Head of caudate nucleus (tissue), 42 donors: ENCODE measurements around the gene ANKRD22.
A peak's percentile ranks its signal among the peaks of the same experiment; 100 is the strongest.

Source experiments
- DNase-seq, 42 donors: peaks; one replicate each; pipeline versions ENCODE4 v3.0.0 to v3.0.0-alpha.2; 2020 to 2021; ENCODE audit warnings: mixed read lengths in 7 of 42
- intact Hi-C: fragments of 100-400 bp; cut with DNase I; formaldehyde crosslinking; loops from one replicate; pipeline ENCODE4 v1.15.0; 2022

The ANKRD22 gene

GRCh38 chr10:88810196-88810961, 41.3 kb downstream of the ANKRD22 start:
- intact Hi-C loops = no loop called here
- peak in 22 of 42 donors; percentile 9 to 64 (median 32) for DNase-seq

- no peak for DNase-seq
- intact Hi-C loops = no loop called here
These were observed 42.0 kb downstream of the ANKRD22 start for GRCh38 chr10:88809621-88810020.

- intact Hi-C loops = no loop called here
- no peak for DNase-seq
These were observed 45.7 kb downstream of the ANKRD22 start for GRCh38 chr10:88805924-88806323.

- DNase-seq = no peak
- intact Hi-C loops = no loop called here
These were observed 46.3 kb downstream of the ANKRD22 start for GRCh38 chr10:88805361-88805760.

GRCh38 chr10:88804083-88804812, 47.4 kb downstream of the ANKRD22 start:
- DNase-seq = no peak
- intact Hi-C loops = no loop called here

- intact Hi-C loops = no loop called here
- DNase-seq = no peak
These were observed 48.0 kb downstream of the ANKRD22 start for GRCh38 chr10:88803641-88804040.

GRCh38 chr10:88802523-88803285, 48.9 kb downstream of the ANKRD22 start, which contains the start of gene LIPM:
LIPM (plus strand) TSS chr10:88802730; CDS start chr10:88802897, 167 bp downstream.
- intact Hi-C loops = no loop called here
- no peak for DNase-seq

- intact Hi-C loops = no loop called here
These were observed 51.2 kb downstream of the ANKRD22 start for GRCh38 chr10:88800152-88801125.

GRCh38 chr10:88794731-88795130, 56.9 kb downstream of the ANKRD22 start:
- intact Hi-C loops = no loop called here
- DNase-seq = no peak

More at GRCh38 chr10:88800152-88801125, 51.2 kb downstream of the ANKRD22 start:
- peak in 2 of 42 donors; percentile 9 to 14 for DNase-seq

- no peak for DNase-seq
- intact Hi-C loops = no loop called here
These were observed 57.8 kb downstream of the ANKRD22 start for GRCh38 chr10:88793712-88794299.

- DNase-seq = peak in 34 of 42 donors; percentile 7 to 66 (median 30)
- intact Hi-C loops = no loop called here
These were observed 59.0 kb downstream of the ANKRD22 start for GRCh38 chr10:88792661-88793060.

- intact Hi-C loops = no loop called here
- peak in 1 of 42 donors; percentile 17 for DNase-seq
These were observed 59.7 kb downstream of the ANKRD22 start for GRCh38 chr10:88791924-88792323.

GRCh38 chr10:88788924-88789323, 62.7 kb downstream of the ANKRD22 start:
- intact Hi-C loops = no loop called here

GRCh38 chr10:88787463-88787862, 64.2 kb downstream of the ANKRD22 start:
- intact Hi-C loops = no loop called here
- DNase-seq = no peak

More at GRCh38 chr10:88788924-88789323, 62.7 kb downstream of the ANKRD22 start:
- DNase-seq = no peak

- no peak for DNase-seq
- intact Hi-C loops = no loop called here
These were observed 65.4 kb downstream of the ANKRD22 start for GRCh38 chr10:88786032-88786770.

GRCh38 chr10:88783724-88784123, 67.9 kb downstream of the ANKRD22 start:
- intact Hi-C loops = no loop called here
- no peak for DNase-seq

- intact Hi-C loops = no loop called here
- no peak for DNase-seq
These were observed 69.4 kb downstream of the ANKRD22 start for GRCh38 chr10:88782222-88782621.
